Stimulated activated CD8-positive, alpha-beta memory T cell treated with anti-CD3 and anti-CD28 coated beads, Interleukin-15, amount 100 ng/mL, for 1 hour (primary cell): ENCODE data around the gene LYAR.
"Not testable (repeated sequence)": the region's sequence is repeated elsewhere in the genome, so short reads cannot be mapped to it uniquely, and the experiment has no call there.

ENCODE experiments used
- DNase-seq: peaks from one replicate; pipeline ENCODE4 v3.0.0-alpha.2; 2020; ENCODE audit warnings: low read depth

LYAR gene

GRCh38 chr4:4259484-4260100, 30.4 kb downstream of the LYAR start:
- DNase-seq: no peak

- not testable (repeated sequence) for DNase-seq
Measured at GRCh38 chr4:4257705-4258104, 32.2 kb downstream of the LYAR start.

- DNase-seq: no peak
Measured at GRCh38 chr4:4256799-4257198, 33.2 kb downstream of the LYAR start.

GRCh38 chr4:4254666-4255065, 35.3 kb downstream of the LYAR start:
- no peak for DNase-seq

GRCh38 chr4:4254199-4254598, 35.8 kb downstream of the LYAR start:
- DNase-seq: no peak

GRCh38 chr4:4249866-4250265, 40.1 kb downstream of the LYAR start:
- no peak for DNase-seq

- DNase-seq: not testable (repeated sequence)
Measured at GRCh38 chr4:4249342-4249741, 40.6 kb downstream of the LYAR start.

- DNase-seq: no peak
Measured at GRCh38 chr4:4248885-4249203, 41.1 kb downstream of the LYAR start.

GRCh38 chr4:4248029-4248884, 41.7 kb downstream of the LYAR start, which contains the start of gene TMEM128:
Gene TMEM128, minus strand, starts transcription at chr4:4248223. Its CDS starts 21 bp downstream, at chr4:4248202.
- peak; percentile 87 for DNase-seq

GRCh38 chr4:4247696-4248028, 42.3 kb downstream of the LYAR start:
- no peak for DNase-seq

GRCh38 chr4:4245172-4245571, 44.8 kb downstream of the LYAR start:
- DNase-seq: no peak

GRCh38 chr4:4239551-4239950, 50.4 kb downstream of the LYAR start:
- DNase-seq: not testable (repeated sequence)

GRCh38 chr4:4233610-4234009, 56.3 kb downstream of the LYAR start:
- DNase-seq: no peak

- DNase-seq: no peak
Measured at GRCh38 chr4:4228356-4228668, 61.6 kb downstream of the LYAR start.

GRCh38 chr4:4227510-4228355, 62.2 kb downstream of the LYAR start:
- DNase-seq: no peak

GRCh38 chr4:4226606-4227438, 63.1 kb downstream of the LYAR start, which contains the start of gene OTOP1:
Gene OTOP1, minus strand, starts transcription at chr4:4226929. Its CDS starts 65 bp downstream, at chr4:4226864.
- no peak for DNase-seq

GRCh38 chr4:4225915-4226605, 63.9 kb downstream of the LYAR start:
- no peak for DNase-seq
